Measurements from ENCODE around the gene CLOCK.

DNA sequence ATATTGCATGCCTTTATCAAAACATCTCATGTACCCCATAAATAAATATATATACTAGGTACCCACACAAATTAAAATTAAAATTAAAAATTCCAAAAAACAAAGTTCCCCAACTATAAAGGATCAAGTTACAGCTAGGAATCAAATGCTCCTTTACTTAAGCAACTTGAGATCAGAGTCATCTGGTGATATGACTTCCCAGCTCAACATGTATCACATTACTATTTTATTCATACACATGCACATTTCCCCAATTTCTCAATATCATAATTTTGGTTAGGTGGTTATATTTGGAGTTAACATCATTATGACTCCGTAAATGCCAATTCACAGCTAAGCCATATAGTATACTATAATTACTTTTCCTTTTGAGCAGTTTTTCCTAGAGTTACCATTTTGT lies 60.9 kb downstream of the CLOCK start:
- TF ChIP-seq, protein P1, sequence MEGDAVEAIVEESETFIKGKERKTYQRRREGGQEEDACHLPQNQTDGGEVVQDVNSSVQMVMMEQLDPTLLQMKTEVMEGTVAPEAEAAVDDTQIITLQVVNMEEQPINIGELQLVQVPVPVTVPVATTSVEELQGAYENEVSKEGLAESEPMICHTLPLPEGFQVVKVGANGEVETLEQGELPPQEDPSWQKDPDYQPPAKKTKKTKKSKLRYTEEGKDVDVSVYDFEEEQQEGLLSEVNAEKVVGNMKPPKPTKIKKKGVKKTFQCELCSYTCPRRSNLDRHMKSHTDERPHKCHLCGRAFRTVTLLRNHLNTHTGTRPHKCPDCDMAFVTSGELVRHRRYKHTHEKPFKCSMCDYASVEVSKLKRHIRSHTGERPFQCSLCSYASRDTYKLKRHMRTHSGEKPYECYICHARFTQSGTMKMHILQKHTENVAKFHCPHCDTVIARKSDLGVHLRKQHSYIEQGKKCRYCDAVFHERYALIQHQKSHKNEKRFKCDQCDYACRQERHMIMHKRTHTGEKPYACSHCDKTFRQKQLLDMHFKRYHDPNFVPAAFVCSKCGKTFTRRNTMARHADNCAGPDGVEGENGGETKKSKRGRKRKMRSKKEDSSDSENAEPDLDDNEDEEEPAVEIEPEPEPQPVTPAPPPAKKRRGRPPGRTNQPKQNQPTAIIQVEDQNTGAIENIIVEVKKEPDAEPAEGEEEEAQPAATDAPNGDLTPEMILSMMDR (IDR thresholded peaks at IDR 0.05) = no peak
- TF ChIP-seq POLR2A (IDR thresholded peaks at IDR 0.05) = no peak

All from adrenal gland (tissue), 5 donors.